K562 (cell line): ENCODE measurements around the gene AGAP1. TPM values are rescaled to one million over a fixed set of nuclear protein-coding genes. Genes with fewer than 3 reads are reported as not detected.

Source experiments
- ATAC-seq: fragments of 200-7000 bp; cut with Tn5 transposase; 3 replicates; pipeline ENCODE4 v1.9.1; 2020; ENCODE audit warnings: moderate library complexity
- Bru-seq: library from RNA; stranded (reverse); fragments of 400-500 nt; gene quantifications from one replicate; lab custom pipeline; 2021; lab: Mats Ljungman, UMichigan
- BruChase-seq, 2 experiments: library from RNA; stranded (reverse); fragments of 400-500 nt; gene quantifications; one replicate each; lab custom pipeline; 2021; lab: Mats Ljungman, UMichigan
- BruUV-seq: library from RNA; stranded (reverse); fragments of 400-500 nt; replicated peaks from 2 replicates; lab custom pipeline; 2021; lab: Mats Ljungman, UMichigan
- CTCF ChIA-PET: fragments of 300-600 bp; formaldehyde crosslinking; extraction: SDS; loops from one replicate; lab custom pipeline; 2021; ENCODE audit warnings: low intra/inter-chr PET ratio; lab: Yijun Ruan, JAX
- POLR2A ChIA-PET: fragments of 300-600, 350-650 bp; sonication (Branson Sonifier 250); formaldehyde crosslinking; extraction: SDS; loops from one replicate; lab custom pipeline; 2021; ENCODE audit warnings: antibody characterized with exemption, inconsistent platforms; lab: Yijun Ruan, JAX
- DNase-seq, 4 experiments: peaks; one replicate each; pipeline versions ENCODE4 v3.0.0 to v3.0.0-alpha.2; 2011 to 2018; ENCODE audit warnings: low spot score in 3 of 4, mixed read lengths in 3 of 4; ENCODE audit errors: extremely low read depth in 1 of 4
- FAIRE-seq: peaks from 2 replicates; lab custom pipeline; 2011; peaks lifted over from hg19 to GRCh38; lab: Jason Lieb, UNC
- H2AFZ ChIP-seq: 2 replicates; pipeline ENCODE4 v1.6.0; 2011; ENCODE audit warnings: low read depth, low read length, control low read depth, inconsistent platforms
- H3K27ac ChIP-seq: fragments of 200-600 bp; 3 replicates; pipeline ENCODE4 v1.8.0; 2011; ENCODE audit warnings: low read depth, mild to moderate bottlenecking, control low read depth, inconsistent platforms, low read length, moderate library complexity, mixed read lengths; ENCODE audit errors: extremely low read depth
- H3K27me3 ChIP-seq, 2 experiments: fragments of 300-600 bp in 1 of 2; 2 replicates in 1 of 2; 3 replicates in 1 of 2; pipeline versions ENCODE4 v1.6.0 to v1.8.0; 2011; ENCODE audit warnings: inconsistent platforms in 2 of 2, low read length in 2 of 2, mild to moderate bottlenecking in 1 of 2, mixed read lengths in 1 of 2, moderate library complexity in 1 of 2; ENCODE audit not compliant: control insufficient read depth in 2 of 2, insufficient read depth in 2 of 2
- H3K36me3 ChIP-seq: fragments of 300-600 bp; 3 replicates; pipeline ENCODE4 v1.8.0; 2011; ENCODE audit warnings: mild to moderate bottlenecking, low read length, inconsistent platforms; ENCODE audit not compliant: control insufficient read depth, insufficient read depth
- H3K4me1 ChIP-seq, 2 experiments: fragments of 200-600 bp in 1 of 2; replicated peaks in 1 of 2; 2 replicates in 1 of 2; 3 replicates in 1 of 2; pipeline versions ENCODE4 v1.5.1 to v1.8.0; 2011; ENCODE audit warnings: inconsistent platforms in 2 of 2, low read length in 2 of 2, mild to moderate bottlenecking in 1 of 2, mixed read lengths in 1 of 2, moderate library complexity in 1 of 2; ENCODE audit not compliant: control insufficient read depth in 2 of 2, insufficient read depth in 2 of 2
- H3K4me2 ChIP-seq: 2 replicates; pipeline ENCODE4 v1.6.1; 2011; ENCODE audit warnings: low read length, control low read depth, inconsistent platforms, mixed read lengths; ENCODE audit not compliant: insufficient read depth
- H3K4me3 ChIP-seq: fragments of 200-600 bp; sonication (generic), shearing (Covaris generic); 2 replicates; pipeline ENCODE4 v1.5.1; 2016; ENCODE audit warnings: control low read depth, inconsistent platforms
- H3K79me2 ChIP-seq: fragments of 200-600 bp; 3 replicates; pipeline ENCODE4 v1.8.0; 2011; ENCODE audit warnings: low read length, inconsistent platforms; ENCODE audit not compliant: control insufficient read depth, insufficient read depth
- H3K9ac ChIP-seq, 2 experiments: 2 replicates each; pipeline versions ENCODE4 v1.6.0 to v1.6.1; 2011; ENCODE audit warnings: low read depth in 2 of 2, low read length in 2 of 2, control low read depth in 1 of 2, inconsistent platforms in 1 of 2, mild to moderate bottlenecking in 1 of 2, mixed read lengths in 1 of 2; ENCODE audit not compliant: insufficient read depth in 1 of 2
- H3K9me1 ChIP-seq: one replicate; pipeline ENCODE4 v1.6.0; 2011; ENCODE audit warnings: inconsistent platforms, mild to moderate bottlenecking, low read length, moderate library complexity; ENCODE audit not compliant: control insufficient read depth, insufficient read depth
- H3K9me3 ChIP-seq: replicated peaks from 2 replicates; pipeline ENCODE4 v1.5.1; 2011; ENCODE audit warnings: low read depth, low read length, inconsistent platforms; ENCODE audit not compliant: control insufficient read depth, insufficient read depth
- H4K20me1 ChIP-seq: replicated peaks from 2 replicates; pipeline ENCODE4 v1.6.1; 2011; ENCODE audit warnings: low read length, inconsistent platforms, mixed read lengths; ENCODE audit not compliant: control insufficient read depth, insufficient read depth
- CHD2 ChIP-seq: IDR thresholded peaks from 2 replicates; pipeline ENCODE4 v1.6.1; 2011; ENCODE audit warnings: low read depth, low read length
- ETV6 ChIP-seq, 3 experiments: fragments of 150-350 bp in 1 of 3; sonication (generic) in 1 of 3; formaldehyde crosslinking in 1 of 3; IDR thresholded peaks; 2 replicates each; pipeline versions ENCODE4 v1.6.1 to v1.8.0; 2014 to 2022; ENCODE audit warnings: borderline replicate concordance in 2 of 3, low read depth in 2 of 3, antibody characterized with exemption in 1 of 3, low read length in 1 of 3, mild to moderate bottlenecking in 1 of 3, missing genetic modification reagents in 1 of 3
- FOSL1 ChIP-seq: fragments of 200-800 bp; sonication (Bioruptor generic); conservative IDR thresholded peaks from 2 replicates; pipeline ENCODE4 v1.6.1; 2016; ENCODE audit warnings: missing genetic modification characterization, missing compliant biosample characterization
- GABPA ChIP-seq: fragments of 200-800 bp; sonication (Bioruptor generic); conservative IDR thresholded peaks from 2 replicates; pipeline ENCODE4 v1.6.1; 2016; ENCODE audit warnings: low read depth, missing genetic modification characterization, missing compliant biosample characterization
- GMEB1 ChIP-seq: fragments of 250-450 bp; sonication (Bioruptor Pico); IDR thresholded peaks from 2 replicates; pipeline ENCODE4 v1.4.0; 2020; ENCODE audit warnings: mild to moderate bottlenecking
- SMAD4 ChIP-seq: fragments of 250-450 bp; sonication (Bioruptor Pico); conservative IDR thresholded peaks from 2 replicates; pipeline ENCODE4 v1.8.0; 2021; ENCODE audit warnings: inconsistent platforms, mild to moderate bottlenecking, moderate library complexity
- ZBTB7A ChIP-seq: IDR thresholded peaks from 2 replicates; pipeline ENCODE4 v1.6.1; 2011; ENCODE audit warnings: low read depth, mild to moderate bottlenecking, low read length, moderate library complexity, borderline replicate concordance; ENCODE audit not compliant: control insufficient read depth
- WGBS: fragments of 100-300 bp; shearing (Covaris generic); methylation state at CpG from one replicate; pipeline ENCODE4 v1.1.6; 2016; ENCODE audit warnings: low coverage, mixed read lengths; ENCODE audit not compliant: insufficient coverage; ENCODE audit errors: missing lambda C conversion rate; 5-methylcytosine and 5-hydroxymethylcytosine counted together
- in situ Hi-C: fragments of 300-500 bp; cut with MboI; formaldehyde crosslinking; loops from 4 replicates; pipeline ENCODE4 v1.15.0; 2018; ENCODE audit warnings: inconsistent platforms, mixed read lengths
- intact Hi-C: fragments of 100-400 bp; cut with micrococcal nuclease; formaldehyde crosslinking; loops from 2 replicates; pipeline ENCODE4 v1.14.2; 2022
- long read RNA-seq, 3 experiments: library from polyadenylated mRNA in 2 of 3; library from RNA in 1 of 3; unstranded in 2 of 3; stranded (forward) in 1 of 3; transcript quantifications; one replicate each; pipeline ENCODE4 v2.0.0, GENCODE V29; 2019 to 2022
- polyA minus RNA-seq, 3 experiments: library from RNA; depleted of rRNA, polyadenylated mRNA; stranded (reverse); fragments of >200 nt; gene quantifications; 2 replicates each; pipeline ENCODE4 v1.2.3, GENCODE V29; 2011
- polyA plus RNA-seq, 8 experiments: library from polyadenylated mRNA; depleted of rRNA in 4 of 8; stranded (reverse) in 5 of 8; unstranded in 3 of 8; fragments of >200 nt; fragmentation: Nextera tagmentation in 2 of 8; fragmentation: Illumina TruSeq in 1 of 8; extraction: Ambion mirVana in 2 of 8; extraction: Trizol in 1 of 8; gene quantifications; 2 replicates each; pipeline versions ENCODE4 v1.2.1 to v1.2.3, GENCODE V29; 2011 to 2014; ENCODE audit warnings: inconsistent platforms in 1 of 8, missing spikeins in 1 of 8
- total RNA-seq, 7 experiments: library from RNA; depleted of rRNA in 6 of 7; stranded (reverse); fragments of >200 nt in 6 of 7; fragmentation: Illumina TruSeq in 2 of 7; extraction: Trizol in 2 of 7; gene quantifications; 2 replicates each; pipeline versions ENCODE4 v1.2.1 to v1.2.3, GENCODE V29; 2011 to 2021; ENCODE audit warnings: low replicate concordance in 1 of 7

The AGAP1 gene
- total RNA-seq (2011; cell fraction: chromatin; rRNA removed; ENCODE audit: low replicate concordance): 125 and 169 TPM in 2 replicates
- 46.2 and 47.6 TPM in 2 replicates for total RNA-seq (2011; cell fraction: nucleolus; rRNA removed)
- total RNA-seq (2011; cell fraction: nucleoplasm; rRNA removed): 57.1 and 63.9 TPM in 2 replicates
- total RNA-seq (2014; rRNA removed) (10.0 TPM in 2 replicates), total RNA-seq (2014; rRNA removed; fragmentation: Illumina TruSeq; extraction: Trizol) (8.8 and 10.6 TPM in 2 replicates), total RNA-seq (2015; rRNA removed; fragmentation: Illumina TruSeq; extraction: Trizol) (10.2 and 10.9 TPM in 2 replicates), total RNA-seq (2021) (21.4 and 24.0 TPM in 2 replicates), polyA plus RNA-seq (2011; rRNA removed) (11.3 and 13.4 TPM in 2 replicates), polyA plus RNA-seq (2014; fragmentation: Illumina TruSeq; extraction: Trizol) (10.9 and 14.6 TPM in 2 replicates), polyA plus RNA-seq (2014; fragmentation: Nextera tagmentation; extraction: Ambion mirVana) (1 to 10 TPM; 1.3 to 2.3 TPM), polyA plus RNA-seq (2014; rRNA removed) (6.8 and 8.0 TPM in 2 replicates), polyA minus RNA-seq (2011; rRNA and poly(A)+ RNA removed) (40.2 and 43.6 TPM in 2 replicates), Bru-seq, nascent RNA (percentile 71 among the genes with signal in this experiment), BruChase-seq, experiment 1, labeled RNA remaining after a 2-hour chase (percentile 72 among the genes with signal in this experiment), BruChase-seq, experiment 2, labeled RNA remaining after a 6-hour chase (percentile 68 among the genes with signal in this experiment)
- polyA plus RNA-seq (2011; cell fraction: cytosol; rRNA removed): 7.9 and 11.5 TPM in 2 replicates
- polyA plus RNA-seq (2011; cell fraction: nucleus; rRNA removed): 22.3 and 28.6 TPM in 2 replicates
- polyA plus RNA-seq (2012): 13.7 and 15.5 TPM in 2 replicates
- 13.1 and 20.3 TPM in 2 replicates for polyA minus RNA-seq (2011; cell fraction: cytosol; rRNA and poly(A)+ RNA removed)
- polyA minus RNA-seq (2011; cell fraction: nucleus; rRNA and poly(A)+ RNA removed): 33.5 and 55.2 TPM in 2 replicates
- long read RNA-seq, experiment 1, full-length matches to known transcripts: 3 of 42 reads
- long read RNA-seq, experiment 1, partial matches to known transcripts: 7 of 42 reads
- long read RNA-seq, experiment 1, other reads (novel, unspliced or antisense): 32 of 42 reads
- long read RNA-seq, experiment 2, partial matches to known transcripts: 2 of 7 reads
- long read RNA-seq, experiment 2, other reads (novel, unspliced or antisense): 5 of 7 reads
- long read RNA-seq, experiment 3, partial matches to known transcripts: 0 of 2 reads
- long read RNA-seq, experiment 3, other reads (novel, unspliced or antisense): 2 of 2 reads

- CTCF ChIA-PET: no interaction called here
- intact Hi-C loops: loop anchor here (2.0 to 10.0 kb wide), 3 partner anchors 33 to 359 kb away; no protein-coding TSS in a partner anchor
- TF ChIP-seq GMEB1 (CRISPR knock-in tag) (peak; percentile 88), ZBTB7A (peak; percentile 65; the same call in 1 of the 2 replicates), FOSL1 (tag) (peak; percentile 36; the same call in 1 of the 2 replicates), SMAD4 (CRISPR knock-in tag) (no peak), CHD2 (no peak), ETV6 (IDR thresholded peaks at IDR 0.05; ENCODE audit: borderline replicate concordance in 1 of 2, low read depth in 2 of 2, low read length in 1 of 2) (no peak), ETV6 (CRISPR knock-in tag; IDR thresholded peaks at IDR 0.05; ENCODE audit: borderline replicate concordance) (no peak), GABPA (tag) (peak; percentile 79)
Observed at GRCh38 chr2:235493775-235494715, at the start of gene AGAP1. Gene AGAP1 (plus strand): TSS chr2:235494043.

More at GRCh38 chr2:235493775-235494715, at the start of gene AGAP1:
- Histone ChIP-seq H4K20me1 (peaks cover 27% of the 10 kb centered on the region), H3K27ac (peak within 1 kb of the TSS; percentile 66; the same call in 2 of the 3 replicates), H3K79me2 (peaks cover 45% of the 10 kb centered on the region), H3K36me3 (peaks cover 5% of the 10 kb centered on the region; the same call in 2 of the 3 replicates), H3K4me1 (peaks cover 28 to 38% of the 10 kb centered on the region in 2 experiments; a peak in 4 of 5 replicates), H3K4me2 (peak within 1 kb of the TSS; percentile 79), H2AFZ (peak within 1 kb of the TSS; percentile 87), H3K27me3 (no peaks in the 10 kb centered on the region), H3K9me3 (no peaks in the 10 kb centered on the region; the same call in 1 of the 2 replicates), H3K9me1 (no peaks in the 10 kb centered on the region), H3K9ac (peak within 1 kb of the TSS; percentile 56 to 93), H3K4me3 (peak within 1 kb of the TSS; percentile 62)
- in situ Hi-C loops: no loop called here
- ATAC-seq (peak; percentile 81), DNase-seq (peak; percentile 80 to 85 (median 83)), FAIRE-seq (no peak)
- WGBS: 0% methylated on average over 6 of the region's 156 CpGs
- POLR2A ChIA-PET: interaction anchor here (0.6 to 0.7 kb wide), 2 partner anchors 12 to 53 kb away, joined by 3 read pairs; no protein-coding TSS in a partner anchor
- BruUV-seq: no TSS peak
